ENCODE data around the gene RPL10. TPM values are rescaled to one million over a fixed set of nuclear protein-coding genes. Genes with fewer than 3 reads are reported as not detected.

Gene RPL10
- total RNA-seq, 2 donors from 2014 or later, result 2,142 to 2,551 TPM

- Mint-ChIP-seq H3K9me3 (peaks cover 67% of the 10 kb centered on the region), H3K4me3 (no peak overlapping the region), H3K27me3 (ENCODE audit: insufficient read depth) (no peaks in the 10 kb centered on the region), H3K36me3 (ENCODE audit: low read depth) (peaks cover 36% of the 10 kb centered on the region), H3K27ac (no peak overlapping the region), H3K4me1 (no peaks in the 10 kb centered on the region)
- no peaks in the 10 kb centered on the region for H3K9me3 ChIP-seq (ENCODE audit: control insufficient read depth, low read length)
- DNase-seq, result no peak
- no peak overlapping the region for H3K4me3 ChIP-seq (ENCODE audit: low read length)
- peaks cover 12% of the 10 kb centered on the region for H3K36me3 ChIP-seq (ENCODE audit: control insufficient read depth, insufficient read depth, low read length)
- no peaks in the 10 kb centered on the region for H3K27me3 ChIP-seq (ENCODE audit: control insufficient read depth, insufficient read depth, low read length, poor library complexity, severe bottlenecking)
- 97% methylated on average over 18 of the region's 18 CpGs; no CpG with 5 or more reads in 1 of the 2 experiments for WGBS, 2 experiments (ENCODE audit: insufficient coverage in 1 of 2, insufficient read length in 1 of 2)
- no peaks in the 10 kb centered on the region for H3K4me1 ChIP-seq (ENCODE audit: control insufficient read depth, insufficient read depth, low read length)
- no peak for TF ChIP-seq CTCF (conservative IDR thresholded peaks at IDR 0.05)
- H3K9ac ChIP-seq (ENCODE audit: extremely low read depth, low read length, poor library complexity, severe bottlenecking), result no peak overlapping the region
- no peak overlapping the region for H3K27ac ChIP-seq (ENCODE audit: low read depth, low read length)
These were observed 51.4 kb downstream of the RPL10 start for GRCh38 chrX:154449618-154450017.

GRCh38 chrX:154450312-154450711 is 52.1 kb downstream of the RPL10 start:
- H3K4me3 Mint-ChIP-seq, result no peak overlapping the region
- Histone ChIP-seq H3K27me3 (ENCODE audit: control insufficient read depth, insufficient read depth, low read length, poor library complexity, severe bottlenecking) (no peaks in the 10 kb centered on the region), H3K27ac (ENCODE audit: low read depth, low read length) (no peak overlapping the region), H3K9me3 (ENCODE audit: control insufficient read depth, low read length) (no peaks in the 10 kb centered on the region), H3K9ac (ENCODE audit: extremely low read depth, low read length, poor library complexity, severe bottlenecking) (no peak overlapping the region), H3K36me3 (ENCODE audit: control insufficient read depth, insufficient read depth, low read length) (peaks cover 12% of the 10 kb centered on the region), H3K4me3 (ENCODE audit: low read length) (no peak overlapping the region), H3K4me1 (ENCODE audit: control insufficient read depth, insufficient read depth, low read length) (no peaks in the 10 kb centered on the region)
- 96 to 97% methylated on average over 9 to 16 of the region's 17 CpGs for WGBS, 2 experiments (ENCODE audit: insufficient coverage in 1 of 2, insufficient read length in 1 of 2)
- DNase-seq, result no peak
- TF ChIP-seq CTCF (conservative IDR thresholded peaks at IDR 0.05), result no peak
- no peaks in the 10 kb centered on the region for H3K4me1 Mint-ChIP-seq
- H3K27me3 Mint-ChIP-seq (ENCODE audit: insufficient read depth), result no peaks in the 10 kb centered on the region
- peaks cover 67% of the 10 kb centered on the region for H3K9me3 Mint-ChIP-seq
- H3K36me3 Mint-ChIP-seq (ENCODE audit: low read depth), result peaks cover 37% of the 10 kb centered on the region
- no peak overlapping the region for H3K27ac Mint-ChIP-seq

Small RNA genes within 50 kb of the gene (microRNA-seq; reads per million reads assigned to microRNA genes)
- not detected for gene MIR6858 (ENCODE audit: borderline microRNAs expressed)

Other genes with a start within 250 kb of the RPL10 start
- not detected for gene OPN1MW, start 215.8 kb upstream of the RPL10 start, total RNA-seq
- not detected for gene OPN1MW2, start 178.6 kb upstream of the RPL10 start, total RNA-seq
- gene OPN1MW3, start 140.8 kb upstream of the RPL10 start, total RNA-seq, result not detected
- gene TEX28, start 103.3 kb upstream of the RPL10 start, total RNA-seq, result not detected
- gene TKTL1, start 102.6 kb upstream of the RPL10 start, total RNA-seq, result not detected
- gene FLNA, start 23.7 kb upstream of the RPL10 start, total RNA-seq, result 1,000 to 10,000 TPM; 1,074 to 1,251 TPM
- gene EMD, start 19.1 kb upstream of the RPL10 start, total RNA-seq, result 10 to 100 TPM; 60.3 to 76.4 TPM
- 10 to 100 TPM; 13.8 to 17.0 TPM for gene DNASE1L1, start 10.9 kb downstream of the RPL10 start, total RNA-seq
- 10 to 100 TPM; 32.9 to 62.9 TPM for gene TAFAZZIN, start 13.2 kb downstream of the RPL10 start, total RNA-seq
- 10 to 100 TPM; 61.6 to 66.8 TPM for gene ATP6AP1, start 30.3 kb downstream of the RPL10 start, total RNA-seq
- gene GDI1, start 38.8 kb downstream of the RPL10 start, total RNA-seq, result 100 to 1,000 TPM; 143 to 179 TPM
- 100 to 1,000 TPM in 1 of 2 donors, 10 to 100 TPM in 1; 91.0 to 102 TPM for gene FAM50A, start 45.8 kb downstream of the RPL10 start, total RNA-seq
- 10 to 100 TPM; 52.6 to 68.8 TPM for gene PLXNA3, start 59.9 kb downstream of the RPL10 start, total RNA-seq
- 10 to 100 TPM; 29.5 to 34.1 TPM for gene LAGE3, start 80.9 kb downstream of the RPL10 start, total RNA-seq
- 10 to 100 TPM; 29.1 to 35.9 TPM for gene UBL4A, start 88.2 kb downstream of the RPL10 start, total RNA-seq
- 1 to 10 TPM; 5.4 to 9.1 TPM for gene SLC10A3, start 92.3 kb downstream of the RPL10 start, total RNA-seq
- 10 to 100 TPM; 23.6 to 24.3 TPM for gene FAM3A, start 117.9 kb downstream of the RPL10 start, total RNA-seq
- gene G6PD, start 148.5 kb downstream of the RPL10 start, total RNA-seq, result 10 to 100 TPM; 71.7 to 81.4 TPM
- 10 to 100 TPM; 19.8 to 20.3 TPM for gene IKBKG, start 149.2 kb downstream of the RPL10 start, total RNA-seq
- not detected for gene CTAG1A, start 186.8 kb downstream of the RPL10 start, total RNA-seq
- gene CTAG1B, start 220.9 kb downstream of the RPL10 start, total RNA-seq, result not detected